BJ (cell line): Measurements from ENCODE around the gene PLCB2. TPM values are rescaled to one million over a fixed set of nuclear protein-coding genes. Genes with fewer than 3 reads are reported as not detected.

Source experiments
- CTCF ChIA-PET: fragments of 350-600 bp; formaldehyde crosslinking; extraction: SDS; loops from one replicate; lab custom pipeline; 2021; ENCODE audit warnings: antibody characterized with exemption, inconsistent platforms; lab: Yijun Ruan, JAX
- POLR2A ChIA-PET: fragments of 300-600 bp; sonication (Branson Sonifier 250); formaldehyde crosslinking; extraction: SDS; loops from one replicate; lab custom pipeline; 2021; ENCODE audit warnings: antibody characterized with exemption; lab: Charles Lee
- DNase-seq: peaks from one replicate; pipeline ENCODE4 v3.0.0-alpha.2; 2011; ENCODE audit warnings: low read depth
- H3K27me3 ChIP-seq: 2 replicates; pipeline ENCODE4 v1.6.0; 2011; ENCODE audit warnings: low read length; ENCODE audit not compliant: control insufficient read depth, insufficient read depth
- H3K36me3 ChIP-seq: 2 replicates; pipeline ENCODE4 v1.5.1; 2011; ENCODE audit warnings: low read length; ENCODE audit not compliant: control insufficient read depth, insufficient read depth
- H3K4me3 ChIP-seq: 2 replicates; pipeline ENCODE4 v1.5.1; 2011; ENCODE audit warnings: low read depth, mild to moderate bottlenecking, control low read depth, low read length
- polyA plus RNA-seq: library from polyadenylated mRNA; depleted of rRNA; stranded (reverse); fragments of >200 nt; gene quantifications from 2 replicates; pipeline ENCODE4 v1.2.3, GENCODE V29; 2011
- TF ChIP-seq, protein P1 (sequence below): IDR thresholded peaks from 2 replicates; pipeline ENCODE4 v1.5.1; 2011; ENCODE audit warnings: low read depth, mild to moderate bottlenecking, control low read depth, inconsistent platforms, low read length, moderate library complexity; ENCODE audit not compliant: insufficient read depth

PLCB2 gene
- polyA plus RNA-seq, 1 experiment = 0.47 TPM

DNA sequence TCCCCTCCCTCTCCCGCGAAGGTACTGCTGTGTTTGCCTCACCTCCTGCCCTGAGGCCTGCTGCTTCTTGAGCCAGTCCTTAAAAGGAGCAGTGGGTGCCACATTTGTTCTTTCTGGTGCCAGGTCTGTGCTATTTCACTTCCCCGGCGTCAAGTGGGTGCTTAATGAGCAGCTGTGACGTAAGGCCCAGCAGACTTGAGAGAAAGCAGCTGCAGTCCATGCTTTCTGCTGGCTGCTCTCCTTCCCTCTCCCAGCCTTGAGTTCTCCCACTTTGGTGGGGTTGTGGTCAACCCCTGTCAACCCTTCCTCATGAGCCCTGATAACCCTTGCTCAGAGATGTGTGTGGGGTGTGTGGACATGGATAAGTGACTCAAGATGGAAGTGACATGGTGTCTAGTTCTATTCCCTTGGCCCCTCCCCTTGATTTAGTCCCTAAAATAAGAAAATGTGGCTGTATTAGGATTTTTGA lies 22.7 kb upstream of the PLCB2 start:
- CTCF ChIA-PET = interaction anchor here (6.2 to 6.6 kb wide), 2 partner anchors 8 to 14 kb away, joined by 48 to 108 read pairs; partner anchors contain the start of gene CCDC9B
- TF ChIP-seq, protein P1, sequence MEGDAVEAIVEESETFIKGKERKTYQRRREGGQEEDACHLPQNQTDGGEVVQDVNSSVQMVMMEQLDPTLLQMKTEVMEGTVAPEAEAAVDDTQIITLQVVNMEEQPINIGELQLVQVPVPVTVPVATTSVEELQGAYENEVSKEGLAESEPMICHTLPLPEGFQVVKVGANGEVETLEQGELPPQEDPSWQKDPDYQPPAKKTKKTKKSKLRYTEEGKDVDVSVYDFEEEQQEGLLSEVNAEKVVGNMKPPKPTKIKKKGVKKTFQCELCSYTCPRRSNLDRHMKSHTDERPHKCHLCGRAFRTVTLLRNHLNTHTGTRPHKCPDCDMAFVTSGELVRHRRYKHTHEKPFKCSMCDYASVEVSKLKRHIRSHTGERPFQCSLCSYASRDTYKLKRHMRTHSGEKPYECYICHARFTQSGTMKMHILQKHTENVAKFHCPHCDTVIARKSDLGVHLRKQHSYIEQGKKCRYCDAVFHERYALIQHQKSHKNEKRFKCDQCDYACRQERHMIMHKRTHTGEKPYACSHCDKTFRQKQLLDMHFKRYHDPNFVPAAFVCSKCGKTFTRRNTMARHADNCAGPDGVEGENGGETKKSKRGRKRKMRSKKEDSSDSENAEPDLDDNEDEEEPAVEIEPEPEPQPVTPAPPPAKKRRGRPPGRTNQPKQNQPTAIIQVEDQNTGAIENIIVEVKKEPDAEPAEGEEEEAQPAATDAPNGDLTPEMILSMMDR = no peak
- DNase-seq = no peak
- POLR2A ChIA-PET = interaction anchor here (0.9 kb wide), 1 partner anchor 16 kb away, joined by 3 read pairs; no protein-coding TSS in a partner anchor
- Histone ChIP-seq H3K27me3 (no peaks in the 10 kb centered on the region), H3K36me3 (peaks cover 4% of the 10 kb centered on the region), H3K4me3 (no peak overlapping the region)

DNA sequence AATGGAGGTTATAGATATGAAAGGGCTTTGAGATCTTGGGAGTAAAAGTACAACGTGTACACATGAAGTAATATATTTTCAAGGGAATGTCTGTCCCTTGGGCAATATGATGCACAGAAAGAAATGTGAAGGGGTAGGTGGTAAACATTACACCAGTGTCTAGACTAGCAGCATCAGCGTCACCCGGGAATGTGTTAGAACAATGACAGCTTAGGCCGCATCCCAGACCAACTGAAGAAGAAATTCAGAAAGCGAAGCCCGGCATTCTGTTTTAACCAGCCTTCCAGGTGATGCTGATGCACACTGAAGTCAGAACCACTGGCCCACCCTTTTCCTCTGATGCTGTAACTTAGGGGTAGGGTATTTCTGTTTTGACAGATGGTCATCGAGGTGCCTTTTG lies 22.1 kb upstream of the PLCB2 start:
- DNase-seq = no peak
- Histone ChIP-seq H3K4me3 (no peak overlapping the region), H3K27me3 (no peaks in the 10 kb centered on the region), H3K36me3 (no peaks in the 10 kb centered on the region; the same call in 1 of the 2 replicates)
- POLR2A ChIA-PET = no interaction called here
- CTCF ChIA-PET = interaction anchor here (1.8 to 6.6 kb wide), 3 partner anchors 9 to 50 kb away, joined by 9 to 108 read pairs (median 48); partner anchors contain the start of gene CCDC9B
- TF ChIP-seq, protein P1 = no peak

DNA sequence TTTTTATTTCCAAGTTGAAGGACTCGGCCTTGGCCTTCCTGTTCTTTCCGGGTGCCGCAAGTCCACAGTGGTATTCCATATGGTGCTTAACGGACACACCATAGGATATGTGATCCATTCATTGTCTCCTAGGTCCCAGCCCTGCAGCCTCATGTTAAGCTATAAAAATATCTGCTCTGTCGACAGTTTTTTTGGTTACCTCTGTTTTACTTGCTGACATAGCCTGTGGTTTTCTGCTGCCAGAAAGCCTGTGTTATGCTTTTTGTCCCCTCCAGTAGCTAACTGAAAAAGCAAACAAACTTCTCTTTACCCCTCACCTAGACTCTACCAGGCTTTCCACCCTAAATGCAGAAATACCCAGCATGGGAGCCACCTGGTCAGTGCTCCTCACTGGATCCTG lies 21.0 kb upstream of the PLCB2 start:
- Histone ChIP-seq H3K27me3 (no peaks in the 10 kb centered on the region), H3K36me3 (no peaks in the 10 kb centered on the region; the same call in 1 of the 2 replicates), H3K4me3 (no peak overlapping the region)
- no peak for DNase-seq
- ChIA-PET CTCF (interaction anchor here (0.8 to 6.6 kb wide), 8 partner anchors 9 to 112 kb away, joined by 3 to 108 read pairs (median 4); partner anchors contain the start of gene CCDC9B), POLR2A (interaction anchor here (0.6 to 2.0 kb wide), 4 partner anchors 11 to 213 kb away, joined by 3 to 23 read pairs (median 10); no protein-coding TSS in a partner anchor)
- TF ChIP-seq, protein P1 = no peak

- H3K27me3 ChIP-seq = no peaks in the 10 kb centered on the region
- CTCF ChIA-PET = interaction anchor here (0.8 to 6.6 kb wide), 9 partner anchors 8 to 112 kb away, joined by 3 to 108 read pairs (median 5); partner anchors contain the start of genes BAHD1 and CCDC9B
- H3K4me3 ChIP-seq = no peak overlapping the region
- no peaks in the 10 kb centered on the region; the same call in 1 of the 2 replicates for H3K36me3 ChIP-seq
- POLR2A ChIA-PET = interaction anchor here (0.6 to 2.0 kb wide), 2 partner anchors 11 to 69 kb away, joined by 17 to 23 read pairs; no protein-coding TSS in a partner anchor
- no peak for DNase-seq
- TF ChIP-seq, protein P1 = no peak
Measured at GRCh38 chr15:40328176-40328575, 20.4 kb upstream of the PLCB2 start.

DNA sequence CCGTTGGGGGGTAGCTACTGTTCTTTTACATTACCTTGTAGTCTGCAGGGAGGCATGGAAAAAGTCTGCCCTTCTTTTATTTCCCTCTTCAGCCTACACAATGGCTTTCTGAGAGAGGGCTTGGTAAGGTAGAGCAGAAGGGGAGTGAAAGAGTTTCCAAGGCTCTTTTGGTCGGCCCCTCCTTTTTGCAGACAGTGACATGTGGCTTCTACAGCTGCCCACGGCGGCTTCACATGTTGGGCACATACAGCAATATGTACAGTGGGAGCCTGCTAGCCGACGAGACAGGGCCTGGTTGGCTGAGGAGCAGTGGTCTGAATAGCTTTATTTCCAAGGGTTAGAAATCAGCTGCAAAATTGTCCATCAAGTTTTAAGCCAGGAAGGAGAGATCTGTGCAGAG lies 19.7 kb upstream of the PLCB2 start:
- TF ChIP-seq, protein P1 = no peak
- no peak overlapping the region for H3K4me3 ChIP-seq
- POLR2A ChIA-PET = interaction anchor here (2.0 kb wide), 1 partner anchor 12 kb away, joined by 17 read pairs; no protein-coding TSS in a partner anchor

More for the DNA sequence above, 19.7 kb upstream of the PLCB2 start:
- no peaks in the 10 kb centered on the region for H3K27me3 ChIP-seq
- CTCF ChIA-PET = interaction anchor here (0.6 to 6.6 kb wide), 8 partner anchors 11 to 223 kb away, joined by 3 to 108 read pairs (median 4); partner anchors contain the start of genes BAHD1 and CCDC9B
- no peak for DNase-seq
- H3K36me3 ChIP-seq = no peaks in the 10 kb centered on the region; the same call in 1 of the 2 replicates
